GM19043 (cell line): ENCODE data around the gene NSMCE1.
"Not testable (repeated sequence)": the region's sequence is repeated elsewhere in the genome, so short reads cannot be mapped to it uniquely, and the experiment has no call there.

Experiments
- ATAC-seq: cut with Tn5 transposase; IDR thresholded peaks from one replicate; pipeline ENCODE4 v1.9.1; 2021; ENCODE audit warnings: low read depth; ENCODE audit not compliant: unreplicated experiment

NSMCE1 gene

DNA sequence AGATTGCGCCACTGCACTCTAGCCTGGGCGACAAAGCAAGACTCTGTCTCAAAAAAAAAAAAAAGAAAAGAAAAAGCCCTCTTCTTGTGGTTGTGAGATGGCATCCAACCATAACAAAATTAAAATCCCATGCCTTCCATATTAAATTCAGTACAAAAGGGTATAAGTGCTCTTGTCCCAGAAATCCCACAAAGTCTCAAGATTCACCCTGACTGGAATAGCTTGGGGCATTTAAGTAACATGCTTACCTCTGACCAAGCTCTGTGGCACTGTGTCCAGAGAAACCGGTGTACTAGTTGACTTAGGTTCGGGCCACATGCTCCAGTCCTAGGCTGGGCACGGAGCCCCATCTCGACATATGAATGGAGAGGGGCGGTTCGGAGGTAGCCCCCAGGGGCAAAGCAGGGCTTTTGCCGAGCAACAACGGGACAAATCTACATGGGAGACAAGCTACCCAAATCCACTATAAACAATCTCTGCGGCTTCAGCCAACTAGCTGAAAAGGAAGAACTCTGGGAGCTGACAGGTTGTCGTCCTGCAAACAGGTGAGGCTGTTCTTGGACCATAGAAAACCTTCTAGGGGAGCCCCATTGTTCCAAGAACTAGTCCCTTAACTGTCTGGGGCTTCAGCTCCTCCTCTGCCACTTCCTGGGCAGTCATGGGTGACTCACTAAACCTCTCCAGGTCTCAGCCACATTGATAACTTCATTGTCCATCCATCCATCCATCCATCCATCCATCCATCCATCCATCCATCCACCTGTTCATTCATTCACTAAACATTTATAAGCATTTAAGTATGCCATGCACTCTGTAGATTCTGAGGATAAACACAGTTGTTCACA is 34.9 kb upstream of the NSMCE1 start:
- no peak for ATAC-seq

- no peak for ATAC-seq
Measured at GRCh38 chr16:27302126-27302525, 33.6 kb upstream of the NSMCE1 start.

DNA sequence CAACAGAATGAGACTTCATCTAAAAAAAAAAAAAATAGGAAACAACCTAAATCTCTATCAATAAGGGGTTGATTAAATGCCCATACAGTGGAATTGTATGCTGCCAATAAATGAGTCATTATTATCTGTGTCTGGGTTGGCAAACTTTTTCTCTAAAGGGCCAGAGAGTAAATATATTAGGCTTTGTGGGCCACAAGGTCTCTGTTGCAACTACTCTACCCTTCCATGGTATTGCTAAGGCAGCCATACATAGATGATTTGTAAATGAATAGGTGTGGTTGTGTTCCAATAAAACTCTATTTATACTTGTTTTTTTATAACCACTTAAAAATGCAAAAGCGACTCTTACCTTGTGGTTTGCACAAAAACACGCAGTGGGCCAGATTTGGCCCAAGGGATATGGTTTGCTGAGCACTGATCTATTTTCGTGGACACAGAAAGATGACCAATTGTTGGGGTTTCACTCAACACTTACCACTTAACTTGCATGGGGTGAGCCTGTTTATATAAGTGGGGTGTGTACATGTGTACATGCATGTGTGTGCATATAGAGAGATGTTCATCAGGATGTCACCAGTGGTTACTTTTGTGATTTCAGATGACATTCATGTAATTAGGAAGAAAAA is 32.8 kb upstream of the NSMCE1 start:
- no peak for ATAC-seq

GRCh38 chr16:27298132-27298531 is 29.6 kb upstream of the NSMCE1 start:
- no peak for ATAC-seq

- no peak for ATAC-seq
Measured at GRCh38 chr16:27293343-27293742, 24.8 kb upstream of the NSMCE1 start.

DNA sequence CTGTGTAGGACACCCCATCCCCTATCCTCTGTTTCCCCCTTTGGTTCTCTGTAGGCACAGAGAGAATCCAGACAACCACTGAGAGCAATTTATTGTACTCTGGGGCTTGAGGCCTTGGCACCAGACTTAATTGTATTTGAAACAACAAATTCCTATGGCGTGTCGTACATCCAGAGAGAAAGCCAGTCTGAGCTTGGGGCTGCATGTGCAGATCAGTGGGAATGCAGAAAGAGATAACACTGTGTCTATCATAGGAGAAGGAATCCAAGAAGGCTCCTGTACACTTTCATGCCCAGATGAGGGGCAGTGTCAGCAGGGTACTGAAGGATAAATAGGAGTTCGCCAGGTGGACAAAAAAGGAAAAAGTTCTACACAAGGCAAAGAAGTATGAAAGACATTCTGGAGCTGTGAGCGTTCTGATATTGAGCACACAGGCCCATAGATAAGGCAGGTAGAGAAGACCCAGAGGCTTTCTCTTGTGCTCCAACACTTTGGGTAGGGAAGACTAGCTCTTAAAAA is 23.2 kb upstream of the NSMCE1 start:
- no peak for ATAC-seq

DNA sequence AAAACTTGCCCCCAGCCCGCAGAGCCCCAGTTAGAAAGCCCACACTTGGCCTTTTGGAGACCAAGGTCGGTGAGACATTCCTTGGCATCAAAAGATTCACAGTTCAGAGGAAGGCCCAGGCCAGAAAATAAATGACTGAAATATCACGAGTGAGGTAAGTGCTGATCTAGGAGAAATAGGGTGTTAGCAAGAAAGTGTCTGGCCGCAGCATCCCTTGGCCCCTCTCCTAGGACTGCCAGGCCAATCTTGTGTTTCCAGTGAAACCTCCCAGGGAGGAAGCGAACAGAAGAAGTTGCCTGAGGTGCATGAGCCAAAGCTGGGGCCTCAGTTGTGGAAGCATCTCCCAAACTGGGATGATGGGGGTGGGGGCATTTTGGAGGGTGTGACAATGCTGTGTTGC is 22.5 kb upstream of the NSMCE1 start:
- no peak for ATAC-seq

DNA sequence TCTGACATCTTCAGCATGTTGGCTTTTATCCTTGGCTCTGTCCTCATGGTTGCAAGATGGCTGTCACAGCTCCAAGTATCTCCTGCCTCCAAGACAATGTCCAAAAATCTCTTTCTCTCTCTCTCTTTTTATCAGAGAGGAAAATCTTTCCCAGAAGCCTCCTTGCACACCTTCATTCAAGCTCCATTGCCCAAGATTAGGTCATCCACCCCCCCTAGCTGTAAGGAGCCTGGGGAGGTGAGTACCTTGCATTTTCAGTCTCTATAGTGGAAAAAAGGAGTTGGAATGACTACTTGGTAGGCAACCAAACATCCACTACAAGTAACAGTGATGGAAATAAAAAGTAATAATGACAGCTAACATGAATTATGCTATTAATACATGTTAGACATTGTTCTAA is 22.0 kb upstream of the NSMCE1 start:
- ATAC-seq, result no peak

DNA sequence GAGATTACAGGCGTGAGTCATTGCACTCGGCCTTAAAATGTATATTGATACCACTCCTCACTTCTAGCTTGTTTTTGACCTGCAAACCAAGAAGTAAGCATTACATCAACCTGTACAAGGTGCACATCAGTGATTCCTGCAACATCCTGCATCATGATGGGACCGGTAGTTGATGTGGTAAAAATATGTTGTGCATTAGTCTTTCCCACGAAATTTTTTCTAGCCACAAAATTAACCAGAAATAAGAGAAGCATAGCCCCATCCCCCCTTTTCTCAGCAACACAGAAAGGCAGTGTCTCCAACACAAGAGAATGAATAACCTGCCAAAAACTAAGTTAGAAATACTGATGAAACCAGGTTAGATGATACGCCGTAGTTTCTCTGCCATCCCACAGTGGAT is 21.1 kb upstream of the NSMCE1 start:
- ATAC-seq, result no peak

DNA sequence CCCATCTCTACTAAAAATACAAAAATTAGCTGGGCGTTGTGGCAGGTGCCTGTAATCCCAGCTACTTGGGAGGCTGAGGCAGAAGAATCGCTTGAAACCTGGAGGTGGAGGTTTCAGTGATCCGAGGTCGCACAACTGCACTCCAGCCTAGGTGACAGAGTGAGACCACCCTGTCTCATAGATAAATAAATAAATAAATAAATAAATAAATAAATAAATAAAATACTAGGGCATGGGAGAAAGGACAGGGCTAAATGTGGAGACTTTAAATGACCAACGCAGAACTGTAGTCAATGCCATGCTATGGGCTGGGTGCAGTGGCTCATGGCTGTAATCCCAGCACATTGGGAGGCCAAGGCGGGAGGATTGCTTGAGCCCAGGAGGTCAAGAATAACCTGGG is 19.7 kb upstream of the NSMCE1 start:
- ATAC-seq, result not testable (repeated sequence)

- ATAC-seq, result no peak
Measured at GRCh38 chr16:27287887-27288286, 19.3 kb upstream of the NSMCE1 start.

DNA sequence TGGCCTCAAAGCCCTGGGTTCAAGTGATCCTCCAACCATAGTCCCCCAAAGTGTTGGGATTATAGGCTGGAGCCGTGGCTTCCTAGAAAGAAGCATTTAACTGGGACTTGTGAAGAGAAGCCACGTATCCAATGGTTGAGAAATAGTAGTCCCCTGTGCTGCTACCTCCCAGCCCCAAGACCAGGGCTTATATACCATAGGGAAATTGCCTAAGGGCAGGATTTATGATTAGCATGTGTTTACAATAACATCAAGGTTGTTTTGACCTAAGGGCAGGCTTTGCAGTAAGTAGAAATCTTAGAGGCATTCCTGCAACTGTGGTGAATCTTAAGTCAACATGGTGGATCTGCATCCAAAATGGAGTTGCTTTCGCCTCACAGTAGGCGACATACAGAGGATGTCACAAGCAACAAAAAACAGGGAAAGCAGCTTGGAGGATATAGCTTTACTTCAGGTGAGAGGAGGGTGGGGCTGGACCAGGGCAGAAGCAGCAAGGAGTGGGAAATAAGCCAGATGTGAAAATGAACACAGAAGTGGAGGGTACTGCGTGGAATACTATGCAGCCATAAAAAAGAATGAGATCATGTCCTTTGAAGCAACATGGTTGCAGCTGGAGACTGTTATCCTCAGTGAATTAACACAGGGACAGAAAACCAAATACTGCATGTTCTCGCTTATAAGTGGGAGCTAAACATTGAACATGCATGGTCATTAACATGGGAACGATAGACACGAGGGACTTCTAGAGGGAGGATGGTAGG is 18.7 kb upstream of the NSMCE1 start:
- ATAC-seq, result no peak

GRCh38 chr16:27286451-27286850 is 17.9 kb upstream of the NSMCE1 start:
- ATAC-seq, result no peak

GRCh38 chr16:27285676-27286196 is 17.2 kb upstream of the NSMCE1 start:
- no peak for ATAC-seq

- ATAC-seq, result no peak
Measured at GRCh38 chr16:27284865-27285675, 16.5 kb upstream of the NSMCE1 start.

GRCh38 chr16:27281243-27281642 is 12.7 kb upstream of the NSMCE1 start:
- no peak for ATAC-seq

DNA sequence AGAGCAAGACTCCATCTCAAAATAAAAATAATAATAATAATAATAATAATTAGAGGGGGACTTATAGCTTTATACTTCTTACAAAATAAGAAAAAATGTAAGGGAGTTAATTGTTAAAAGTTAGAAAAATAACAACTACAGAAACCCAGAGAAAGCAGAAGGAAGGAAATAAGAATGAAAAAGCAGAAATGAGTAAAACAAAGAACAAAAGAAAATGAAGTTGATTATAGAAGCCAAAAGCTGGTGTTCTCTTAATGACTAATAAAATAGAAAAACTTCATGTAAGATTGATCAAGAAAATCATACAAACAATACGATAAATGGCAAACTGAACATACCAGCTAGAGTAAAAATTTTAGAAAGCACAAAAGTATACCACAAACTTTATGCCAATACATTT is 6.8 kb upstream of the NSMCE1 start:
- ATAC-seq, result no peak

GRCh38 chr16:27274424-27274874 is 5.9 kb upstream of the NSMCE1 start:
- ATAC-seq, result not testable (repeated sequence)

DNA sequence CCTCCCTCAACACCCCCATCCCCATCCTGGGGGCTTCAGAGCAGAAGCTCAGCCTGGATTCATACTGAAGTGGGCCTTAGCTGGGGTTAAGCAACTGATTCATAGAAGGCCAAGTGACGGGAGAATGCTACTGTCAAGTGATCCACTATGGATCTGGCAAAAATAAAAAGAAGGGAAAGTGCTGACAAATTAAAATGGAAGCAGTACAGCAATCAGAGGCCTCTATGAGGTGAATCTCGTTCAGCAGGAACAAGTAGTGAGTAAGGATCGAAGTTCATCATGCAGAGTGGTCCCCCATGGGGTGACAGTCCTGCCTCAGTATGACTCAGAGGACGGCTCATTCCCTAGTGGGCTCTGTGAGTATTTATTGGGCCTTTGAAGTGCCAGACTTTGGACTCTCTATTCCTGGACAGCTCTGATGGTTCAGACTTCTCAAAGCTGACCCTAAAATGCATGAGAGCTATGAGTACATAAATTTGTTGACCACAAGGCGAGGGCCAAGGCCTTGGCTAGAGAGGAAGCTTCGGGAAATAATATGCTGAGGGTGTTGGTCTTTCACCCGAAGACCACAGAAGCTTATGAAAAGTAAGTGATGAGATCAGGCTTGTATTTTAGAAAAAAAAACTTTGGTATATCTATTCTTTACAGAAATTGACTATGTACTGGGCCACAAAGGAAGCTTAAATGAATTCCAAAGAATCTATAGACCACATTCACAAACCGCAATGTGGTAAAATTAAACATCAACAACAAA is 5.3 kb upstream of the NSMCE1 start:
- ATAC-seq, result no peak

DNA sequence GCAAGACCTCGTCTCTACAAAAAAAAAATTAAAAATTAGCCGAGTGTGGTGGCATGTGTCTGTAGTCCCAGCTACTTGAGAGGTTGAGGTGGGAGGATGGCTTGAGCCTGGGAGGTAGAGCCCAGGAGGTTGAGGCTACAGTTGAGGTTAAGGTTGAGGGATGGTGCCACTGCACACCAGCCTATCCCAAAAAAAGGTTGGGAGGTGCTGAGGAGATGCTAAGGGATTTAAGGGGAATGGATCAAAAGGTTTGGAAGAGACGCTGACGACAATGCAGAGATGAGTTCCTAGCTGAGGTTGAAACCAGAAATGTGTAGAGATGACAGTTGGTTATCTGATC is 4.7 kb upstream of the NSMCE1 start:
- ATAC-seq, result no peak
